Measurements from ENCODE around the gene TGOLN2. TPM values are rescaled to one million over a fixed set of nuclear protein-coding genes. Genes with fewer than 3 reads are reported as not detected.
"Not testable (repeated sequence)": the region's sequence is repeated elsewhere in the genome, so short reads cannot be mapped to it uniquely, and the experiment has no call there.

TGOLN2 gene
- polyA plus RNA-seq, 6 donors from 2014 or later: 45.5 to 94.8 (median 77.3) TPM

DNA sequence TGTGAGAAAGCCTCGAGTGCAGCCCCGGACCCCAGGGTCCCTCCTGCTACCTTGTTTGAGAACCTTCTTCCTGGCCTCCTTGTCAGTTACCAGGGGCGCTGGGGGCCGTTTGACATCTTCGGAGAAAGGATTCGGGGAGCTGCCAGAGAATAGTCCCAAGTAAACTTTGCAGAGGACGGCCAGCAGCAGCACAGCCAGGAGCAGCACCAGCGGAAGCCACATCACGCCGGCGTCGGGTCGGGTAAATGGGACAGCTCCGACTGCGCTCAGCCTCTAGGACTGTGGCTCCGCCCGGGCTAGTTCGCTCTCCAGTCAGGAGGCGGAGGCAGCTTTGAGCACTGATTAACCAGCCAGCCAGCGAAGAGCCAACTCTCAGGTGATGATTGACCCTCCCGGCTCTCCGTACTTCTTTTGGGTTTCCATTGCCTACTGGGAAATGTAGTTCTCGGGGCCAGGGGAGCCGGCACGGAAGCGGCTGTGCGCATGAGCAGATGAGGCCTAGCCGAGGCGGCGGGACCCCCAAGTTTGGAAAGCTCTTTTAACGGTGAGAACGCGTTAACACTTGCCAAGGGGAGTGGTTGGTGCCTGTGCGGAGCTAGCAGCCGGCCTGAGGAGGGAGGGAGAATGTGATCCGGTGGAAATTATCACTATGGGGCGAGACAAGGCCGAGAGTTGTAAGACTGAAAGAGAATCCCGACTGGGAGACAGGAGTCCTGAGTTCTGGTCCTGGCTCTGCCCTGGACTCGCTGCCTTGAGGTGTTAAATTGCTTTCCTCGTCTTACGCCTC lies 26.7 kb upstream of the TGOLN2 start, which contains the start of the genes ELMOD3 and RETSAT:
TSS of gene ELMOD3 (plus strand) at position 484 of the 787 bp plus-strand sequence. CDS start 2,430 bp downstream, outside the sequence.
TSS of gene RETSAT (minus strand) at position 243 of the 787 bp plus-strand sequence. CDS start at position 222, 21 bp downstream.
- peaks cover 27 to 57% (median 44%) of the 10 kb centered on the region in 3 donors for H3K4me1 Mint-ChIP-seq
- DNase-seq (peak; percentile 98), ATAC-seq (ENCODE audit: low read depth in 2 of 2) (peak; percentile 95 to 97)
- peak within 1 kb of the TSS; percentile 96 to 100 (median 98) for H3K4me3 Mint-ChIP-seq
- no peaks in the 10 kb centered on the region for H3K27me3 Mint-ChIP-seq
- no peaks in the 10 kb centered on the region for H3K9me3 Mint-ChIP-seq
- peak within 1 kb of the TSS; percentile 98 to 100 (median 100) for H3K27ac Mint-ChIP-seq
- peaks cover 14% of the 10 kb centered on the region in 2 donors for H3K36me3 Mint-ChIP-seq

DNA sequence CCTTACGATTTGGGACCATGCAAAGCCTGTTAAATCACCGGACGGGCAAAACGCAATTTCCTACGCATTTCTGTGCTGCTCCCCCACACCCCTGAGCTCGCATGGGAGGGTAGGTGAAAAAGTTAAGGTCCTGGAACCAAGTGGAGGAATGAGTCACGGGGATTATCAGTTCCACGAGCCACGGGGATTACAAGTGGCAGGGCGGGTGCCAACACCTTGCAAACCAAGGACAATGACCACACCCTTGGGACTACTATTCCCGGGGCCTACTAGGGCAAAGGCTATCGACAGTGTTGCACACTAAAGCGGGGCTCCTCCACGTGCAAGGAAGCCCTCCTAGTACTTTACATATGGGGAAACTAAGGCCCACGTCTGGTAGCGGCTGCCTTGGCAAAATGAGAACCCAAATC lies 26.1 kb upstream of the TGOLN2 start:
- Mint-ChIP-seq H3K4me1 (peaks cover 27 to 57% (median 44%) of the 10 kb centered on the region in 3 donors), H3K36me3 (peaks cover 14 to 16% of the 10 kb centered on the region in 2 donors), H3K27me3 (no peaks in the 10 kb centered on the region), H3K27ac (peak overlapping the region in 5 of 6 donors; percentile 54 to 100 (median 99)), H3K9me3 (no peaks in the 10 kb centered on the region), H3K4me3 (peak overlapping the region; percentile 96 to 100 (median 98))
- ATAC-seq (ENCODE audit: low read depth in 2 of 2): no peak
- no peak for DNase-seq

DNA sequence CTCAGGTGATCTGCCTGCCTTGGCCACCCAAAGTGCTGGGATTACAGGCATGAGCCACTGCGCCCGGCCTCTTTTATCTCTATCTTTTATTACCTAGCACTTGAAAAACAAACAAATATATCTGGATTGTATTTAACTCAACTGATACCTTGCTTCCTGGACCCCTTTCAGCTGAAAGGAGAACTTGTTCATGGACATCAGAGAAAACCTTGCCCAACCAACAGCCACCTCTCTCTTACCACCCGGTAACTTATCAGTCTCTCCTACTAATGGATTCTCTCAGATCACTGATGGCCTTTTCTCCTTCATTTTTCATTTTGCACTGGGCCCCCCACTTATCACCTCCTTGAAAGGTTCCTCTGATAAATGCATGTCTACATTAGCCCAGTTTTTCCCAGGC lies 19.8 kb upstream of the TGOLN2 start:
- Mint-ChIP-seq H3K4me3 (no peak overlapping the region), H3K9me3 (no peaks in the 10 kb centered on the region), H3K36me3 (peaks cover 10 to 30% of the 10 kb centered on the region in 2 donors), H3K27ac (no peak overlapping the region), H3K27me3 (no peaks in the 10 kb centered on the region), H3K4me1 (peaks cover 0 to 12% (median 3%) of the 10 kb centered on the region in 3 donors)
- DNase-seq (no peak), ATAC-seq (ENCODE audit: low read depth in 2 of 2) (no peak)

DNA sequence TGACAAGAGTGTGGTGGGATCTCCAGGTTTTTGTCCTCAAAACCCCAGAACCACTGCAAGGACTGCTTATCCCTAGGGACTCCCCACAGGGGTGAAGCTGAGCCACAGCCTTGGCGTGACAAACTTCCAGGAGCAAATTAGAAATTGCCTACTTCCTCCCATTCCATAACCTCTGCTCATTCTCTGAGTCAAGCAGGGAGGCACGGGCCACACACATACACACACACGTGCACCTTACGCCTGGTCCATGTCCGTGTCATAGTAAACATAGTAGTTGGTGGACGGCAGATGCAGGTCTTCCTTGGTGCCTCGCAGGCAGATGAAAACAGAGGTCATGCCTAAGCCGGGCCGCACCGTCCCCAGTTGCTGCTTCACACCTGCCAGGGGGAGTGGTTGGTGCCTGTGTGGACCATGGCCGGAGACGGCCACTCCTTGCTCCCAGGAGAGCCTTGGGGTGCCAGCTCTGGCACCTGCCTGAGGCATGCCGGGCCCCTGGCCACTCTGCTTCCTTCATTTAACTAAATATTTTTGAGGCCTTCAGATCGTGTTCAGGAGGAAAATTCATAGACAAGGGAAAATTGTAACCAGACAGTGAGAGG lies 16.7 kb upstream of the TGOLN2 start:
- no peak for DNase-seq
- Mint-ChIP-seq H3K4me1 (peaks cover 0 to 3% (median 0%) of the 10 kb centered on the region in 3 donors), H3K27ac (peak overlapping the region in 1 of 6 donors; percentile 12), H3K27me3 (no peaks in the 10 kb centered on the region), H3K9me3 (no peaks in the 10 kb centered on the region), H3K4me3 (no peak overlapping the region), H3K36me3 (peaks cover 0 to 15% of the 10 kb centered on the region in 2 donors)
- ATAC-seq (ENCODE audit: low read depth in 2 of 2): no peak

DNA sequence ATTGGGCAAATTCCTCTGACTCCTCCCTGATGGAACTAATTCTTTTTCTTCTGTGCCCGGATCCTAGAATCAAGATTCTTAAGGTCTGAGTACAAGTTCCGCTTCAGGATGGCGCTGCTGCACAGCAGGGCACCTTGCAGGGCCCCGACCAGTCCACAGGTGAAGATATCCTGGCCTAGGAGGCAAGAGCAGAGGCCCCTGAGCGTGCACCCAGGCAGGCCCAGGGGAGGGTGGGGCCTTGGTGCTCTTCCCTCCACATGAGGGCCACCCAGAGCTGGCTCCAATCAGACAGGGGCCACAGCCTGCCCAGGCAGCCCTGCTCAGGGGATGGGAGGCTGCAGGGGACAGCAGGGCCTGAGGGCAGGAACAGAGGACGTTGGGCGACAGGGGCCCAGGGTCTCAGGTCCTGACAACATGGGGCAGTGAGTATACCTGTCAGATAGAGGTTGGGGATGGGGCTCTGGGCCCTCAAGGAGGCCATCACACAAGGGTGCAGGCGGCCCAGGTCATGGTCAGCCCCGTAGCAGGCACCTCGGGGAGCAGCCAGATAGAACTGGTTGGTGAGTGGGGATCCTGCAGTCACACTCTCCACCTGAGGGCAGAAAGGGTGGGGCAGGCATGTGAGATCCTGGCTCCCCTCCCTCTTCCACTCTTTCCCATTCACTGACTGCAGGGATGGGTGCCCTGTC lies 15.6 kb upstream of the TGOLN2 start:
- DNase-seq; ATAC-seq (ENCODE audit: low read depth in 2 of 2); H3K27me3 Mint-ChIP-seq; H3K4me3 Mint-ChIP-seq; H3K27ac Mint-ChIP-seq; H3K9me3 Mint-ChIP-seq; H3K4me1 Mint-ChIP-seq: not testable (repeated sequence)
- peaks cover 0 to 14% of the 10 kb centered on the region in 2 donors for H3K36me3 Mint-ChIP-seq

DNA sequence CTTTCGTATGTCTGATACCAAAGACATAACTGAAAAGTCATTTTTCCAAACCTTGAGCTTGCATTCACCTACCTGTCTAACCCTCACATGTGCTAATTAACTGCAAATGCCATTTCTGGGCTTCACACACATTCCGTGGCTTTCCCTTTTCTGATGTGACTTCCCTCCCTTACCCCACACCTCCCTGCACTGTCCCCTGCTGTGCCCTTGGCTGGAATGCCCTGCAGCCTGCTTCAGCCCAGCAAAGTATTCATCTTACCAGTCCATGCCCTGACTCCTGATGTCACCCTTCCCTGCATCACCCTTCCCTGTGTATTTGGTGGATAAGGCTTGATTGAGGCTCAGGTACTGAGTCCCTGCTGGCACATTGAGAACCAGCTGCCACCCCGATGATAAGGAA lies 14.4 kb upstream of the TGOLN2 start:
- ATAC-seq (ENCODE audit: low read depth in 2 of 2) (no peak), DNase-seq (no peak)
- H3K4me3 Mint-ChIP-seq: no peak overlapping the region
- H3K36me3 Mint-ChIP-seq: peaks cover 0 to 6% of the 10 kb centered on the region in 2 donors
- H3K9me3 Mint-ChIP-seq: no peaks in the 10 kb centered on the region
- H3K27ac Mint-ChIP-seq: peak overlapping the region in 1 of 6 donors; percentile 61
- H3K4me1 Mint-ChIP-seq: peaks cover 0 to 3% (median 0%) of the 10 kb centered on the region in 3 donors
- no peaks in the 10 kb centered on the region for H3K27me3 Mint-ChIP-seq

DNA sequence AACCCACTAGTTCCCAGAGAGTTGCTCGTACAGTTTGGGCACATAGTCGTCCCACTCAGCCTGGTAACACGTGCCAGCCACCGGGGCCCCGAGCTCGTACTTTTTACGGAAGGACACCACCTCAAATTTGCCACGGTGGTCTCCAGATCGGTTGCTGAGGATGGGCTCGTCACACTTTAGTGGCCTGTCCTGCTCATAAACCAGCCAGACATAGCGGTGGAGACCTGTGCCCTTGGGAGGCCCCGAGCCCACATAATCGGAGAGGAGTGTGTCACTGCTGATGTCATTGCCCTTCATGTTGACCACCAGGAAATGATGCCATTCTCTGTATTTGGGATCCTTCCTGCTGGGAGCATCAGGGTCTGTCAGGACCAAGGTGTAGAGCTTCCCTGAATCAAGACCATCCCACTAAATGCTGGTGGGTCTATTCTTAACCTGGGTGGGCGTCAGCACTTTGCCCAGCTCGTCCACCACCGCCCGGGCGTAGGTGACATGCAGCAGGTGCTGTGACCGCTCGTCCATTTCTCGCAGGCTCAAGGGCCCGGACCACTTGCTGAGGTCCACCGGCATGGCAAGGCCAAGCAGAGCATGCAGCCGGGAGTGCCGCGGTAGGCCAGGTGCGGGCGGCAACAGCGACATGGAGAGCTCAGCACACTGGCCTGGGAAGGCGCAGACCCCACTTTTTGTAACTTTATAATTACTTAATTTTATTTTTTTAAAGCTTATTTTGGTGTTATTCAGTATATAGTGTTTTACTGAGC lies 13.7 kb upstream of the TGOLN2 start:
- no peaks in the 10 kb centered on the region for H3K27me3 Mint-ChIP-seq
- no peaks in the 10 kb centered on the region for H3K4me1 Mint-ChIP-seq
- H3K9me3 Mint-ChIP-seq: no peaks in the 10 kb centered on the region

DNA sequence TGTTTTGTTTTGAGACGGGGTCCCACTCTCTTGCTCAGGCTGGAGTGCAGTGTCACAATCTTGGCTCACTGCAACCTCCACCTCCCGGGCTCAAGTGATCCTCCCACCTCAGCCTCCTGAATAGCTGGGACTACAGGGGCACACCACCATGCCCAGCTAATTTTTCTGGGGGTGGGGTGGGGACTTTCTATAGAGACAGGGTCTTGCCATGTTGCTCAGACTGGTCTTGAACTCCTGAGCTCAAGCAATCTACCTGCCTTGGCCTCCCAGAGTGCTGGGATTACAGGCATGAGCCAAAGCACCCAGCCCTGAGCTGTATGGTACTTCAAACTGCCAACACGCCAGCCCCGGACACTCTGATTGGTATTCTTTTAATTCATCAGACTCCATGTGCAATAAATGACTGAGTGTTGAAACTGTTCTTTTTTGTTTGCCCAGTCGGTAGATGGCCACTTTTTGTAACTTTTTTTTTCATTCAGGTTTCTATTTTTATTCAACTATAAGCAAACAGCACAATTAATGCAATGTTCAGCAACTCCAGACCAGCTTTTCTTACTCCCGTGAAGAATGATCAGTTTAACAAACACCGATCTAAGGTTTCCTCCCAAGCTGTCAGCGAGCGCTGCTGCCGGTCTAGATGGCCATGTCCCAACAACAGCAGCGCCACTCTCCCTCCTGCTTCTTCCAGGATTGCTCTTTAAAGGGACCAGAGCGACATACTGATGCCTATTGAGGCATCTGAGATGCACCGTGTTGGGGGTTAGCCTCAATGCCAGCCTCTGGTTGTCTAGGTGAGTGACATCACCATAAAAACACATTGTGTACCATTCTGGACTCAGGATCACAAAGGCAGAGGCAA lies 12.5 kb upstream of the TGOLN2 start:
- H3K4me1 Mint-ChIP-seq: no peaks in the 10 kb centered on the region

More for the DNA sequence above, 13.7 kb upstream of the TGOLN2 start:
- H3K36me3 Mint-ChIP-seq: no peaks in the 10 kb centered on the region
- ATAC-seq (ENCODE audit: low read depth in 2 of 2) (no peak), DNase-seq (no peak)
- H3K27ac Mint-ChIP-seq: no peak overlapping the region
- no peak overlapping the region for H3K4me3 Mint-ChIP-seq

DNA sequence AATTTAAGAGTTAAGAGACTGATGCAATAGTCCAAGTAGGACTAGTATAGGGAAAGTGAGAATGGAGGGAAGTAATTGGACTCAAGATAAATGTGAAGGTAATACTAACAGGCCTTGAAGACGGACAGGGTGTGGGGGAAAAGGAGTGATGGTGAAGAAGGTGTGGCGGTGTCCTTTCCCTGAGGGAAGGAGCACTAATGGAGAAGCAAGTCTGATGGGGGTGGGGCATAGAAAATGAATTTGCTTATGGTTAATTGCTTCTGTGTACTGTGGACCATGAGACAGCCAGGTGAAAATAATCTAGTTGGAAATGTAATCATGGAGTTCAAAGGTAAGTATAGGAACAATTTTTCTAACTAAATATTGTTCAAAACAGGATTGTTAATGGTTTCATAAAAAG lies 7.1 kb upstream of the TGOLN2 start:
- H3K4me1 Mint-ChIP-seq: no peaks in the 10 kb centered on the region
- no peaks in the 10 kb centered on the region for H3K27me3 Mint-ChIP-seq
- H3K9me3 Mint-ChIP-seq: peaks cover 0 to 2% (median 0%) of the 10 kb centered on the region in 7 donors
- DNase-seq: no peak
- no peak overlapping the region for H3K4me3 Mint-ChIP-seq
- no peak overlapping the region for H3K27ac Mint-ChIP-seq
- no peaks in the 10 kb centered on the region for H3K36me3 Mint-ChIP-seq
- no peak for ATAC-seq (ENCODE audit: low read depth in 2 of 2)

More for the DNA sequence above, 12.5 kb upstream of the TGOLN2 start:
- no peak overlapping the region for H3K27ac Mint-ChIP-seq
- H3K36me3 Mint-ChIP-seq: no peaks in the 10 kb centered on the region
- DNase-seq (no peak), ATAC-seq (ENCODE audit: low read depth in 2 of 2) (no peak)
- no peaks in the 10 kb centered on the region for H3K9me3 Mint-ChIP-seq
- no peaks in the 10 kb centered on the region for H3K27me3 Mint-ChIP-seq
- no peak overlapping the region for H3K4me3 Mint-ChIP-seq

DNA sequence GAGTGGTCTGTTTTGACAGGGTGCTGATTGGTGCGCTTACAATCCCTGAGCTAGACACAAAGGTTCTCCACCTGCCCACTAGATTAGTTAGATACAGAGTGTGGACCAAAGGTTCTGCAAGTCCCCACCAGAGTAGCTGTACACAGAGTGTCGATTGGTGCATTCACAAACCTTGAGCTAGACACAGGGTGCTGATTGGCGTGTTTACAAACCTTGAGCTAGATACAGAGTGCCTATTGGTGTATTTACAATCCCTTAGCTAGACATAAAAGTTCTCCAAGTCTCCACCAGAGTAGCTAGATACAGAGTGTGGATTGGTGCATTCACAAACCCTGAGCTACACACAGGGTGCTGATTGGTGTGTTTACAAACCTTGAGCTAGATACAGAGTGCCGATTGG lies 6.1 kb upstream of the TGOLN2 start:
- H3K9me3 Mint-ChIP-seq; ATAC-seq (ENCODE audit: low read depth in 2 of 2); H3K36me3 Mint-ChIP-seq; DNase-seq; H3K27me3 Mint-ChIP-seq; H3K4me1 Mint-ChIP-seq; H3K27ac Mint-ChIP-seq; H3K4me3 Mint-ChIP-seq: not testable (repeated sequence)

DNA sequence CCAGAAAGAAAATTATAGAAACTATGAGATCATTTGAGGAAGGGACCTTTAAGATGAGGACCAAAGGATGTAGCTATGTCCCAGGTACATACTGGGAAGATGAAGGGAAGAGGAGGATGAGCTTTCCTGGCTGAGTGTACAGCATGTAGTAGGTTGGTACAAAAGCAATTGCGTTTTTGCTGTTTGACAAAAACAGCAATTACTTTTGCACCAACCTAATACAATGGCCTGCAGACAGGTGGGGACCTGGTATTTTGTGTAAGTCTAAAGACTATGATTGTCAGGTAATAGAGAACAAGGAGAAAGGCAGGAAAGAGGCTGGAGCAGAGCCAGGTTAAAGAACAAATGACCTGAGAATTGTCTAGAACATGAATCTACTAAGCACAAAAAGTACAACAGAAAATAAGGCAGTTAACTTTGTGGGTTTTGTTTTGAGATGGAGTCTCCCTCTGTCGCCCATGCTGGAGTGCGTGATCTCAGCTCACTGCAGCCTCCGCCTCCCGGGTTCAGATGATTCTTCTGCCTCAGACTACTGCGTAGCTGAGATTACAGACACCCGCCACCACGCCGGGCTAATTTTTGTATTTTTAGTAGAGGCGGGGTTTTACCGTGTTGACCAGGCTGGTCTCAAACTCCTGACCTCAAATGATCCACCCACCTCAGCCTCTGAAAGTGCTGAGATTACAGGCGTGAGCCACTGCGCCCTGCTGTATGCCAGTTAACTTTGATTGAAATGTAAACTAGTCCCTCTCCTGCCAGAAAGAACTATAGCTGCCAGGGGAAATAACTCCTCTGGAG lies 3.2 kb upstream of the TGOLN2 start:
- H3K36me3 Mint-ChIP-seq: peaks cover under 1 to 10% of the 10 kb centered on the region in 2 donors
- ATAC-seq (ENCODE audit: low read depth in 2 of 2) (no peak), DNase-seq (no peak)
- H3K27ac Mint-ChIP-seq: peak overlapping the region in 1 of 6 donors; percentile 42
- H3K9me3 Mint-ChIP-seq: peaks cover 0 to 2% (median 0%) of the 10 kb centered on the region in 7 donors
- H3K4me3 Mint-ChIP-seq: peak overlapping the region in 1 of 8 donors; percentile 45
- no peaks in the 10 kb centered on the region for H3K27me3 Mint-ChIP-seq
- peaks cover 21 to 33% (median 28%) of the 10 kb centered on the region in 3 donors for H3K4me1 Mint-ChIP-seq
